ENCODE measurements around the gene UPK3BL2. TPM values are rescaled to one million over a fixed set of nuclear protein-coding genes. Genes with fewer than 3 reads are reported as not detected.
"Not testable (repeated sequence)": the region's sequence is repeated elsewhere in the genome, so short reads cannot be mapped to it uniquely, and the experiment has no call there.

The UPK3BL2 gene
- total RNA-seq, 1 experiment from 2014 or later, result 36.8 TPM

- H3F3A ChIP-seq (ENCODE audit: insufficient read depth, low read depth); H3K27me3 ChIP-seq (ENCODE audit: insufficient read depth, low read depth); H4K20me1 ChIP-seq (ENCODE audit: insufficient read depth); H2AFZ ChIP-seq; POLR2A ChIA-PET (ENCODE audit: unreplicated experiment); H3K9me3 ChIP-seq (ENCODE audit: insufficient read depth, low read depth); H3K79me2 ChIP-seq (ENCODE audit: low read depth); H3K27ac ChIP-seq; H3K4me2 ChIP-seq; CTCF ChIA-PET; H3K9me2 ChIP-seq (ENCODE audit: insufficient read depth); BruUV-seq (replicated peaks); H3K4me1 ChIP-seq (replicated peaks; ENCODE audit: insufficient read depth); DNase-seq; H3K36me3 ChIP-seq (ENCODE audit: low read depth); H3K4me3 ChIP-seq; intact Hi-C loops (cut with micrococcal nuclease; ENCODE audit: unreplicated experiment): not testable (repeated sequence)
Observed at GRCh38 chr7:102503141-102503540, 40.4 kb downstream of the UPK3BL2 start.

- H3K79me2 ChIP-seq (ENCODE audit: low read depth); H3F3A ChIP-seq (ENCODE audit: insufficient read depth, low read depth); H3K36me3 ChIP-seq (ENCODE audit: low read depth); CTCF ChIA-PET; DNase-seq; H2AFZ ChIP-seq; H3K27me3 ChIP-seq (ENCODE audit: insufficient read depth, low read depth); H3K9me3 ChIP-seq (ENCODE audit: insufficient read depth, low read depth); H3K4me3 ChIP-seq; H3K4me1 ChIP-seq (replicated peaks; ENCODE audit: insufficient read depth); BruUV-seq (replicated peaks); H3K27ac ChIP-seq; POLR2A ChIA-PET (ENCODE audit: unreplicated experiment); H3K9me2 ChIP-seq (ENCODE audit: insufficient read depth); intact Hi-C loops (cut with micrococcal nuclease; ENCODE audit: unreplicated experiment); H3K4me2 ChIP-seq; H4K20me1 ChIP-seq (ENCODE audit: insufficient read depth): not testable (repeated sequence)
Observed at GRCh38 chr7:102498321-102498720, 45.2 kb downstream of the UPK3BL2 start.

GRCh38 chr7:102497308-102497707 is 46.2 kb downstream of the UPK3BL2 start:
- not testable (repeated sequence) for H3K79me2 ChIP-seq (ENCODE audit: low read depth)

GRCh38 chr7:102496861-102497260 is 46.6 kb downstream of the UPK3BL2 start:
- H3K36me3 ChIP-seq (ENCODE audit: low read depth); H3F3A ChIP-seq (ENCODE audit: insufficient read depth, low read depth); H4K20me1 ChIP-seq (ENCODE audit: insufficient read depth); H3K27ac ChIP-seq; CTCF ChIA-PET; H3K27me3 ChIP-seq (ENCODE audit: insufficient read depth, low read depth); intact Hi-C loops (cut with micrococcal nuclease; ENCODE audit: unreplicated experiment); H3K79me2 ChIP-seq (ENCODE audit: low read depth); BruUV-seq (replicated peaks); H3K9me2 ChIP-seq (ENCODE audit: insufficient read depth); DNase-seq; H2AFZ ChIP-seq; H3K9me3 ChIP-seq (ENCODE audit: insufficient read depth, low read depth); H3K4me2 ChIP-seq; H3K4me3 ChIP-seq; POLR2A ChIA-PET (ENCODE audit: unreplicated experiment); H3K4me1 ChIP-seq (replicated peaks; ENCODE audit: insufficient read depth): not testable (repeated sequence)

More at GRCh38 chr7:102497308-102497707, 46.2 kb downstream of the UPK3BL2 start:
- BruUV-seq (replicated peaks); H3K27ac ChIP-seq; DNase-seq; POLR2A ChIA-PET (ENCODE audit: unreplicated experiment); H3K27me3 ChIP-seq (ENCODE audit: insufficient read depth, low read depth); H3K4me2 ChIP-seq; H2AFZ ChIP-seq; H3K9me2 ChIP-seq (ENCODE audit: insufficient read depth); H4K20me1 ChIP-seq (ENCODE audit: insufficient read depth); H3F3A ChIP-seq (ENCODE audit: insufficient read depth, low read depth); intact Hi-C loops (cut with micrococcal nuclease; ENCODE audit: unreplicated experiment); H3K4me3 ChIP-seq; H3K4me1 ChIP-seq (replicated peaks; ENCODE audit: insufficient read depth); CTCF ChIA-PET; H3K9me3 ChIP-seq (ENCODE audit: insufficient read depth, low read depth); H3K36me3 ChIP-seq (ENCODE audit: low read depth): not testable (repeated sequence)

- H3K79me2 ChIP-seq (ENCODE audit: low read depth); H3K9me3 ChIP-seq (ENCODE audit: insufficient read depth, low read depth); H3K36me3 ChIP-seq (ENCODE audit: low read depth); H2AFZ ChIP-seq; H3K4me3 ChIP-seq; CTCF ChIA-PET; DNase-seq; H3K4me1 ChIP-seq (replicated peaks; ENCODE audit: insufficient read depth); H3K4me2 ChIP-seq; H3K27me3 ChIP-seq (ENCODE audit: insufficient read depth, low read depth); BruUV-seq (replicated peaks); intact Hi-C loops (cut with micrococcal nuclease; ENCODE audit: unreplicated experiment); POLR2A ChIA-PET (ENCODE audit: unreplicated experiment); H4K20me1 ChIP-seq (ENCODE audit: insufficient read depth); H3K27ac ChIP-seq; H3F3A ChIP-seq (ENCODE audit: insufficient read depth, low read depth); H3K9me2 ChIP-seq (ENCODE audit: insufficient read depth): not testable (repeated sequence)
Observed at GRCh38 chr7:102494473-102495149, 48.9 kb downstream of the UPK3BL2 start.

GRCh38 chr7:102494026-102494425 is 49.5 kb downstream of the UPK3BL2 start:
- not testable (repeated sequence) for BruUV-seq (replicated peaks)

GRCh38 chr7:102493220-102493935 is 50.1 kb downstream of the UPK3BL2 start:
- H3K27me3 ChIP-seq (ENCODE audit: insufficient read depth, low read depth); H4K20me1 ChIP-seq (ENCODE audit: insufficient read depth); BruUV-seq (replicated peaks); H3K36me3 ChIP-seq (ENCODE audit: low read depth); intact Hi-C loops (cut with micrococcal nuclease; ENCODE audit: unreplicated experiment); H3K9me2 ChIP-seq (ENCODE audit: insufficient read depth); H3K9me3 ChIP-seq (ENCODE audit: insufficient read depth, low read depth); POLR2A ChIA-PET (ENCODE audit: unreplicated experiment); DNase-seq; H3K4me2 ChIP-seq; H2AFZ ChIP-seq; H3K4me3 ChIP-seq; H3K27ac ChIP-seq; H3F3A ChIP-seq (ENCODE audit: insufficient read depth, low read depth); H3K4me1 ChIP-seq (replicated peaks; ENCODE audit: insufficient read depth); CTCF ChIA-PET; H3K79me2 ChIP-seq (ENCODE audit: low read depth): not testable (repeated sequence)

More at GRCh38 chr7:102494026-102494425, 49.5 kb downstream of the UPK3BL2 start:
- H3K4me3 ChIP-seq; H4K20me1 ChIP-seq (ENCODE audit: insufficient read depth); H3K79me2 ChIP-seq (ENCODE audit: low read depth); intact Hi-C loops (cut with micrococcal nuclease; ENCODE audit: unreplicated experiment); H3K27ac ChIP-seq; H2AFZ ChIP-seq; H3K4me2 ChIP-seq; H3K27me3 ChIP-seq (ENCODE audit: insufficient read depth, low read depth); CTCF ChIA-PET; DNase-seq; H3K36me3 ChIP-seq (ENCODE audit: low read depth); POLR2A ChIA-PET (ENCODE audit: unreplicated experiment); H3F3A ChIP-seq (ENCODE audit: insufficient read depth, low read depth); H3K4me1 ChIP-seq (replicated peaks; ENCODE audit: insufficient read depth); H3K9me2 ChIP-seq (ENCODE audit: insufficient read depth); H3K9me3 ChIP-seq (ENCODE audit: insufficient read depth, low read depth): not testable (repeated sequence)
